ENCODE measurements around the gene ZNF423.

GRCh38 chr16:49484936-49485335 lies 371.0 kb downstream of the ZNF423 start:
- TF ChIP-seq, protein P1, sequence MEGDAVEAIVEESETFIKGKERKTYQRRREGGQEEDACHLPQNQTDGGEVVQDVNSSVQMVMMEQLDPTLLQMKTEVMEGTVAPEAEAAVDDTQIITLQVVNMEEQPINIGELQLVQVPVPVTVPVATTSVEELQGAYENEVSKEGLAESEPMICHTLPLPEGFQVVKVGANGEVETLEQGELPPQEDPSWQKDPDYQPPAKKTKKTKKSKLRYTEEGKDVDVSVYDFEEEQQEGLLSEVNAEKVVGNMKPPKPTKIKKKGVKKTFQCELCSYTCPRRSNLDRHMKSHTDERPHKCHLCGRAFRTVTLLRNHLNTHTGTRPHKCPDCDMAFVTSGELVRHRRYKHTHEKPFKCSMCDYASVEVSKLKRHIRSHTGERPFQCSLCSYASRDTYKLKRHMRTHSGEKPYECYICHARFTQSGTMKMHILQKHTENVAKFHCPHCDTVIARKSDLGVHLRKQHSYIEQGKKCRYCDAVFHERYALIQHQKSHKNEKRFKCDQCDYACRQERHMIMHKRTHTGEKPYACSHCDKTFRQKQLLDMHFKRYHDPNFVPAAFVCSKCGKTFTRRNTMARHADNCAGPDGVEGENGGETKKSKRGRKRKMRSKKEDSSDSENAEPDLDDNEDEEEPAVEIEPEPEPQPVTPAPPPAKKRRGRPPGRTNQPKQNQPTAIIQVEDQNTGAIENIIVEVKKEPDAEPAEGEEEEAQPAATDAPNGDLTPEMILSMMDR (IDR thresholded peaks at IDR 0.05): no peak
- no peak for TF ChIP-seq POLR2AphosphoS5 (IDR thresholded peaks at IDR 0.05; ENCODE audit: low read depth, low read length)
- TF ChIP-seq REST (IDR thresholded peaks at IDR 0.05; ENCODE audit: insufficient read depth in 1 of 2, low read depth in 2 of 2, low read length in 1 of 2): no peak
- TF ChIP-seq SIN3A (IDR thresholded peaks at IDR 0.05; ENCODE audit: borderline replicate concordance, insufficient read depth, low read depth, low read length): no peak
- no peak for TF ChIP-seq TCF7L2 (IDR thresholded peaks at IDR 0.05; ENCODE audit: low read depth, low read length)
